GM18498 (cell line): Measurements from ENCODE around the gene DNM1.
"Not testable (repeated sequence)": the region's sequence is repeated elsewhere in the genome, so short reads cannot be mapped to it uniquely, and the experiment has no call there.

ENCODE experiments used
- ATAC-seq: cut with Tn5 transposase; IDR thresholded peaks from one replicate; pipeline ENCODE4 v1.9.1; 2021; ENCODE audit warnings: mild to moderate bottlenecking, moderate library complexity; ENCODE audit not compliant: unreplicated experiment

Gene DNM1

GRCh38 chr9:128222880-128223670 lies 19.9 kb downstream of the DNM1 start:
- ATAC-seq: no peak

DNA sequence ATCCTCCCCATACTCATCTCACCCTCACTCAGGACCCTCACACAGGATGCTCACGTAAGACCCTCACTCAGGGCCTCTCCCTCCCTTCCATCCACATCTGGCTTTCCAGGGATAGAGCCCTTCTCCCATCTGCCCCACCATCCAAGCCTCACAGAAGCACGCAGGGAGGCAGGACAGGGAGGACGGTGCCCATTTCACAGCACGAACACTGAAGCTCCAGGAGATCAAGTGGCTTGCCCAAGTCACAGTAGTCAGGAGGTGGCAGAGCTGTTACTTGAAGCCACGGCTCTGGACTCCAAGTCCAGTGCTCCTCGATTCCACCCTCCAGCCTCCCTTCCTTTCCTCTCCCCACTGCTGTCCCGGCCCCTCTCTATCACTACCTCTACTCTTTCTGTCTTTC lies 21.7 kb downstream of the DNM1 start:
- ATAC-seq: no peak

- no peak for ATAC-seq
Observed at GRCh38 chr9:128225770-128226411, 22.7 kb downstream of the DNM1 start.

DNA sequence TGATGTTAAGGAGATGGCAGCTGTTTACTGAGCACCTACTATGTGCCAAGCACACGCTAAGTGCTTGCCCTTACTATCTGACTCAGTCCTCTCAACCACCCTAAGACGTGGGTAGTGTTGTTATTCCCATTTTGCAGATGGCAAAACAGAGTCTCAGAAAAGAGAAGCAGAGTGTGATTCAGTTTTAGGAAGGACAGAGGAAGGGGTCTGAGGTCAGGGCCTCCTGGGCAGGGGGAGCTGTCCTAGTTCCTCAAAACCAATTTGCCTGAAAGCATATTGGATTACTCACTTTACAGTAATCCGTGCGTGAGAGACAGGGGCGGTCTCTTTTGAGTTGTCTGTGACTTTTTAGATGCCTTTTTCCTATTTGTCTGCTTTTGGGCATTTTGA lies 23.2 kb downstream of the DNM1 start:
- no peak for ATAC-seq

DNA sequence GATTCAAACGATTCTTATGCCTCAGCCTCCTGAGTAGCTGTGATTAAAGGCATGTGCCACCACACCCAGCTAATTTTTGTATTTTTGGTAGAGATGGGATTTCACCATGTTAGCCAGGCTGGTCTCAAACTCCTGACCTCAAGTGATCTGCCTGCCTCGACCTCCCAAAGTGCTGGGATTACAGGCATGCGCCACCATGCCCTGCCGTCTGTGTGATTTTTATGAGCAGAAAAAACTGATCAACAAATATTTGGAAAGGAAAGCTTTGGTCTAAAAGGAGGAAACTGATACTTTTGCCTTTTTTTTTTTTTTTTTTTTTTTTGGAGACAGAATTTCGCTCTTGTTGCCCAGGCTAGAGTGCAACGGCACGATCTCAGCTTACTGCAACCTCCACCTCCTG lies 27.7 kb downstream of the DNM1 start:
- ATAC-seq: not testable (repeated sequence)

GRCh38 chr9:128231638-128232527 lies 28.7 kb downstream of the DNM1 start:
- ATAC-seq: no peak

DNA sequence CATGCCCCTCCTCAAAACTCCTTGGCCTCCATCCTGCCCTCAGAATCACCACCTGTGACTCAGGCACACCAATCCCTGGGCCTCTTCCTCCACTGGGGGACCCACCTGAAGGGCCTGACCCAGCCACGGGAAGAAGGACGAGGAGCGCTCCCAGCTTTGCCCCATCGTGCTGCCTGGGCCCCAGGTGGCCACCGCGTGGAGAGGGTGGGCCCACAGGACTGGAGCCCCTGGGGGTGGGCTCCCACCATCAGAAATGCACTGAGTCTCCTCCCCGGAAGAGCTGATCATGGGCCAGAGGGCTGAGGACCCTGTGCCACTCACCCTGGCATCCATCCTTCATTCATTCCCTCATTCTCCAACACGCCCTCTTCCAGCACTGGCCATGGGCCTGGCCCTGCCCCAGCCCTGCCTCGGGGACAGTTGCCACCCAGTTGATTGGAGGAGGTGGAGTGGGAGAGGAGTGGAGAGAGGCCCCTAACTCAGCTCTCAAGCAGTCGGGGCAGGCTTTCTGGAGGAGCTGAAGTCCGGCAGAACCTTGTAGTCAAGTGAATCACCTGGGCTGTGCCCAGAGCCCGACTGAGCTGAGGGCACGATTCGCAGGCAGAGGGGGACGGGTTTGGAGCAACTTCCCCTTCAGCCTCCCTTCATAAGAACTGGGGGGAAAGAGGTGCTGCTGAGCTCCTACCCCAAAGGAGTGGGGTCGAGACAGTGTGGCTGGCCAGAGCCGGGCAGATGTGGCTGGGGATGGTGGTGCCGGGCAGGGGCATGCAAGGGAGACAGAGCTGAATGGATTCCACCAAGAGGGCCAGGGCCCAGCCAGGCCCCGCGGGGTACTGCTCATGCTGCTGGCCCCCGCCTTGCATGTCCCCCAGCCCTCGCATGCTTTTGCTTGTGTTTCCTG lies 29.6 kb downstream of the DNM1 start:
- no peak for ATAC-seq

DNA sequence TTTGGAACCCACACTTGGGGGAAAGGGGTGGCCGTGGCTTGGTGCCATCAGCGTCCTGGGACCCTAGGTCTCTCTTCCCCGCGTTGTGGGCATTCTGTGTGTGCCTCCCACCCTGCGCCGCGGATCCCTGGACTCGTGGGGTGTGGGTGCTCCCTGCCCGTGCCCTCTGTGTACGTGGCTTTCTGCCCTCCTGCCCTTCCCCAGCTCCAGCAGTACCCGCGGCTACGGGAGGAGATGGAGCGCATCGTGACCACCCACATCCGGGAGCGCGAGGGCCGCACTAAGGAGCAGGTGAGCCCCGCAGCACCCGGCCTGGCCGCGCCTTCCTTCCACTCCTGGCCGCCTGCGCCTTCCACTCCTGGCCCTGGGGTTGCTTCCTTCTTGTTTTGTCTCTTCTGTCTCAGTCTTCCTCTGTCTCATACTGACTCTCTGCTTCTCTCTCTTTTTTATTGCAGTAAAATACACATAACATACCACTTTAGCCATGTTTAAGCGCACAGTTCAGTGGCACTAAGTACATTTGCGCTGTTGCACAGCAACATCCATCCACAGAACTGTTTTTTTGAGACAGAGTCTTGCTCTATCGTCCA lies 30.7 kb downstream of the DNM1 start:
- no peak for ATAC-seq

DNA sequence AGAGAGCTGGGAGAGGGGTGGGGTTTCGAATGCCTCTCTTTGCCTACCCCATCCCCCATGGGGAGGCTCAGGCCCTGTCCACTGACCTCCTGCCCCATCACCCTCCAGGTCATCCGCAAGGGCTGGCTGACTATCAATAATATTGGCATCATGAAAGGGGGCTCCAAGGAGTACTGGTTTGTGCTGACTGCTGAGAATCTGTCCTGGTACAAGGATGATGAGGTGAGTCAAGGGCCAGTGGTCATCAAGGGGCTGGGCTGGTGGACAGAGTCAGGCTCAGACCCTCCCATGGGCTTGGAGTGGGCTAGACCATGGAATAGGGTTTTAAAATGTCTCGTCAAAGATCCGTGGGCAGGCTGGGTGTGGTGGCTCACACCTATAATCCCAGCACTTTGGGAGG lies 38.9 kb downstream of the DNM1 start:
- no peak for ATAC-seq

- ATAC-seq: no peak
Observed at GRCh38 chr9:128242828-128243214, 39.6 kb downstream of the DNM1 start.

DNA sequence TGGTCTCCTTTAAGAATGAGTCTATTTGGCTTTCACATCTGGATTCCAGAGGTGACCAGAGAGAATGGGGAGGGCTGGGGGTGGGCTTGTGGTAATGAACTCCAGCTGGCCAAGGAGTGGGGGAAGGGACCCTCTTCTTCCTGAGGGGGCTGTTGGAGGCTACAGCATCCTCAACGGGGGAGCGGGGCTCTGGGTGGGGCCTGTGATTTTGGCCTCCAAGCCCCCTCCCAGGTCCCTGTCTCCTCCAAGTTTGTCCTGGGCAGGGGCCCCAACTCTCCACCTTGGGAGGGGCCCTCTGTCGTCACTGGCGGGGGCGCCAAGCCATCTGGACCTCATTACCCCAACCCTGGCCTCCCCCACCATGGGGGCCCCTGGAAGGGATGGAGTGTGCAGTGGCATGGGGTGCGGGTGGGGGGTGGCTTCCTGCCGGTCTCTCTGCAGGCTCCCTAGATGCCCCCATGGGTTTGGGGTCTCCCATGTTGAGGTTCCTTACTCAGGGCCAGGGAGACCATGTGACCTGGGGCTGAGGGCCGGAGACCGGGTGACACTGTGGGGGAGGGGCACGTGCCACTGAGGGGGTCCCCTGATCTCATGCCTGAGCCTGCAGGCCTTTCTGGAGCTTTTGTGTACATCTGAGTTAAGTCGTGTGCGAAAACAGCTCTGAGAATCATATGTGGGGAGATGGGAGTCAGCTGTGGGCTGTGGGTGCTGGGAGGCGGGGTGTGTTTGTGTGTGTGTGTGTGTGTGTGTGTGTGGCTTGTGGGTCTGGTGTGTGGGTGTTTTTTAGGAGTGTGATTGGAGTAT lies 40.2 kb downstream of the DNM1 start:
- ATAC-seq: no peak

DNA sequence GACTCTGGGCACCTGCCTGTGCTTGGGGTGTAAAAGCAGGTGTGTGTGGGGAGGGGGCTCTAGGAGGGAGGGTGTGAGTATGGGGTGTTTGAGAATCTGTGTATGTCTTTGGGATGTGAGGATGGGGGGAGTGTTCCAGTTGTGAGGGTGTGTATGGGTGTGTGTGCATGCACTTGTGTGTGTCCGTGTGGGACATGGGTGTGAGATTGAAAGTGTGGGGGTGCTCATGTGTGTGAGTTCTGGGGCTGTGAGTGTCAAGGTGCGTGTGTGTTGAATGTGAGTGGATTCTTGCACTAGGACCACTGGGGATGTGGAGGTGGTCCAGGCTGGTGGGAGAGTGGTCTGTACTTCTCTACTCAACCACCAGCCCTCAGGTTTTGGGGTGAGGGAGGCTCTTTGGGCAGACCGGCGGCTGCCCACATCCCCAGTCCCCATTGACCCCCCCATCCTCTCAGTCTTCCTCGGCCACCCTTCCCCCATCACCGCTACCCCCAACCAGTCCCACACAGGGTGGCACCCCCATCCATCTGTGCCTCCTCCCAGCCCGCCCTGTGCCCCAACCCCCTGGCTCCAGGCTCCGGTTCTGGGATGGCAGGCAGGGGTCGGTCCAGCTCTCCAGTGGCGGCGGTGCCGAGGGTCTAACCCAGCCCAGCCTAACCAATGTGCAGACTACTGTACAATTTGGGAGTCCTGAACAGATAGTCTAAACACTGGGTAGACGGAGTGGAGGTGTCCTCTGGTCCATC lies 41.1 kb downstream of the DNM1 start:
- no peak for ATAC-seq

- ATAC-seq: no peak
Observed at GRCh38 chr9:128244837-128245231, 41.7 kb downstream of the DNM1 start.

DNA sequence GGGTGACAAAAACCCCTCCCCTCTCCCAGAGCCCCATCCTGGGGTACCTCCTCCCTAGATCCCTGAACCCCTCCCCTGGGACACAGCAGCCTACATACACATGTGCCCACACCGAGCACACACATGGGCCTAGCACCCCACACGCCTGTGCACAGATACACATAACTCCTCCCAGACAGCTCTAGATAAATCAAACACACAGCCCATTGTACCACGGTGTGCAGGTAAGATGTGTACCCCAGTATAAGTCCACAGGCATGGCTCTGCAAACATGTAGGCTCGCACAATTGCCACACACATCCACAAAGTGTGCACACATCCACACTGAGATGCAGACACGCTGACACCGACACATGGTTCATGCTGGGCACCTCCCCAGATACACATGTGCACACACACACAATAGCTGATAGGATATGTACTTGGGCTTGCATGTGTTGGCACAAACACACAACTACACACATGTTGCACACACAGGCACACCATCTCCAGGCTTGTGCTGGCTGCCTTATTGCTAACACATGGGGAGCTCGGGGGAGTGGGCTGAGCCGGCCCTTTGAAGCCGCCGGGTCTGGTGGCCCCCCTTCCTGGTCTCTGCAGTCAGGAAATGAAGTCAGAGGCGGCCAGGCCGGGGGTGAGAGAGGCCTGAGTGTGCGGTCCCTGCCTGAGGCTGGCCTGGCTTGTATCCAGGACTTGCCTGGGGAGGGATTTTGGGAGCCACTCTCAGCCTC lies 42.4 kb downstream of the DNM1 start:
- ATAC-seq: no peak

- ATAC-seq: no peak
Observed at GRCh38 chr9:128246471-128246870, 43.3 kb downstream of the DNM1 start.

DNA sequence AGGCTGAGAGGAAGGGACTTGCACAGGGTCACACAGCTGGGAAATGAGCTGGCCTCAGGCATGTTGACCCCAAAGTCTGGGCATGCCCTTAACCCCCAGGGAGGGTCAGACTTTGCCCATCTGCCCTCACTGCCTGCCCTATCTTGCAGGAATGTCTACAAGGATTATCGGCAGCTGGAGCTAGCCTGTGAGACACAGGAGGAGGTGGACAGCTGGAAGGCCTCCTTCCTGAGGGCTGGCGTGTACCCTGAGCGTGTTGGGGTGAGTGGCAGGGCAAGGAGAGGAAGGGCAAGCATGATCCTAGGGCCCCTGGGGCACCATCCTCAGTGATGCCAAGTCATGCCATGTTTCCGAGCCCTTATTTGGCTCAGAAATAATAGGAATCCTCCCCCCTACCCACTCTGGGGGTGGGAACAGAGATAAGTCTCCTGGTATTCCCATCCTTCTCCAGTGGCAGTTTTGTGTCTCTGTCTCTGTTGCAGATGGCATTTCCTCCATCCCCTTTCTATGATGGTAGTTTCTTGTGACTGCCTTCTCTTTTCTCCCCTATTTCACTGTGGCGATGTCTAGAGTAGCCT lies 44.1 kb downstream of the DNM1 start:
- ATAC-seq: no peak

DNA sequence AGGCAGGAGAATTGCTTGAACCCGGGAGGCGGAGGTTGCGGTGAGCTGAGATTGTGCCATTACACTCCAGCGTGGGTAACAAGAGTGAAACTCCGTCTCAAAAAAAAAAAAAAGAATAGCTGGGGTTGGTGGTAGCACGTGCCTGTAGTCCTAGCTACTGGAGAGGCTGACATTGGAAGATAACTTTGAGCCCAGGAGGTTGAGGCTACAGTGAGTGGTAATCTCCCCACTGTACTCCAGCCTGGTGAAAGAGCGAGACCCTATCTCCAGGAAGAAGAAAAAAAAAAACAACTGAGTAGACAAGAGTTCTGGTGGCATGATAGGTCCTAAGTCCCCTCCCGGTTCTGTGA lies 46.4 kb downstream of the DNM1 start:
- peak; percentile 10 for ATAC-seq
